ENCODE measurements around the gene TTC17. TPM values are rescaled to one million over a fixed set of nuclear protein-coding genes. Genes with fewer than 3 reads are reported as not detected.

Gene TTC17
- total and polyA plus RNA-seq, 9 of the 15 experiments (the other 6 are each of a cell fraction or from before 2014, with no cell fraction given): 19.7 to 99.1 (median 53.3) TPM

DNA sequence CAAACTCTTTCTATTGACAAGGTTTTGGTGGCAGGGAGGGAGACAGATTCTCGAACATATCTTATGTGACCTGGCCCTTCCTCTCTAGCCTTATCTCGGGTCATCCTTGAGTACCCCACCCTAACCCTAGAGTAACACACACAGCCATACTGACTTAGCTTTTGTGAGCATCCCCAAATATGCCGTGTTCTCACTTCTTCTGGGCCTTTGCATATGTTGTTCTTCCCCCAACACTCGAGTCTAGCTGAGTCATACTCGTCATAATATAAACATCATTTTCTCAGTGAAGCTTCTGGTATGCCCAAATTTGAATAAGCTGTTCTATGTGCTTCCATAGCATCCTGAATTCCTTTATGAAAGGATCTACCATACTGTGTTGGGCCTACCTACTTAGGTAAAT lies 8.0 kb downstream of the TTC17 start (continued):
- TF ChIP-seq, protein P1, sequence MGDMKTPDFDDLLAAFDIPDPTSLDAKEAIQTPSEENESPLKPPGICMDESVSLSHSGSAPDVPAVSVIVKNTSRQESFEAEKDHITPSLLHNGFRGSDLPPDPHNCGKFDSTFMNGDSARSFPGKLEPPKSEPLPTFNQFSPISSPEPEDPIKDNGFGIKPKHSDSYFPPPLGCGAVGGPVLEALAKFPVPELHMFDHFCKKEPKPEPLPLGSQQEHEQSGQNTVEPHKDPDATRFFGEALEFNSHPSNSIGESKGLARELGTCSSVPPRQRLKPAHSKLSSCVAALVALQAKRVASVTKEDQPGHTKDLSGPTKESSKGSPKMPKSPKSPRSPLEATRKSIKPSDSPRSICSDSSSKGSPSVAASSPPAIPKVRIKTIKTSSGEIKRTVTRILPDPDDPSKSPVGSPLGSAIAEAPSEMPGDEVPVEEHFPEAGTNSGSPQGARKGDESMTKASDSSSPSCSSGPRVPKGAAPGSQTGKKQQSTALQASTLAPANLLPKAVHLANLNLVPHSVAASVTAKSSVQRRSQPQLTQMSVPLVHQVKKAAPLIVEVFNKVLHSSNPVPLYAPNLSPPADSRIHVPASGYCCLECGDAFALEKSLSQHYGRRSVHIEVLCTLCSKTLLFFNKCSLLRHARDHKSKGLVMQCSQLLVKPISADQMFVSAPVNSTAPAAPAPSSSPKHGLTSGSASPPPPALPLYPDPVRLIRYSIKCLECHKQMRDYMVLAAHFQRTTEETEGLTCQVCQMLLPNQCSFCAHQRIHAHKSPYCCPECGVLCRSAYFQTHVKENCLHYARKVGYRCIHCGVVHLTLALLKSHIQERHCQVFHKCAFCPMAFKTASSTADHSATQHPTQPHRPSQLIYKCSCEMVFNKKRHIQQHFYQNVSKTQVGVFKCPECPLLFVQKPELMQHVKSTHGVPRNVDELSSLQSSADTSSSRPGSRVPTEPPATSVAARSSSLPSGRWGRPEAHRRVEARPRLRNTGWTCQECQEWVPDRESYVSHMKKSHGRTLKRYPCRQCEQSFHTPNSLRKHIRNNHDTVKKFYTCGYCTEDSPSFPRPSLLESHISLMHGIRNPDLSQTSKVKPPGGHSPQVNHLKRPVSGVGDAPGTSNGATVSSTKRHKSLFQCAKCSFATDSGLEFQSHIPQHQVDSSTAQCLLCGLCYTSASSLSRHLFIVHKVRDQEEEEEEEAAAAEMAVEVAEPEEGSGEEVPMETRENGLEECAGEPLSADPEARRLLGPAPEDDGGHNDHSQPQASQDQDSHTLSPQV (IDR thresholded peaks at IDR 0.05): 0 out of 2 replicates have a peak, but pooled peaks have one; percentile 22
- peak; percentile 93 for TF ChIP-seq MAFG (tag; conservative IDR thresholded peaks at IDR 0.05)
- TF ChIP-seq ARID1B (IDR thresholded peaks at IDR 0.05): peak; percentile 22; the same call in 1 of the 2 replicates
- no peak for TF ChIP-seq POLR2B (IDR thresholded peaks at IDR 0.05; ENCODE audit: low read depth, partially characterized antibody)
- TF ChIP-seq NFE2 (IDR thresholded peaks at IDR 0.05; ENCODE audit: low read depth): peak; percentile 89
- TF ChIP-seq SAFB2 (IDR thresholded peaks at IDR 0.05; ENCODE audit: borderline replicate concordance, low read depth, low read length, severe bottlenecking): no peak
- peak; percentile 27; the same call in 1 of the 2 replicates for TF ChIP-seq TAL1 (IDR thresholded peaks at IDR 0.05)
- TF ChIP-seq, protein P2, sequence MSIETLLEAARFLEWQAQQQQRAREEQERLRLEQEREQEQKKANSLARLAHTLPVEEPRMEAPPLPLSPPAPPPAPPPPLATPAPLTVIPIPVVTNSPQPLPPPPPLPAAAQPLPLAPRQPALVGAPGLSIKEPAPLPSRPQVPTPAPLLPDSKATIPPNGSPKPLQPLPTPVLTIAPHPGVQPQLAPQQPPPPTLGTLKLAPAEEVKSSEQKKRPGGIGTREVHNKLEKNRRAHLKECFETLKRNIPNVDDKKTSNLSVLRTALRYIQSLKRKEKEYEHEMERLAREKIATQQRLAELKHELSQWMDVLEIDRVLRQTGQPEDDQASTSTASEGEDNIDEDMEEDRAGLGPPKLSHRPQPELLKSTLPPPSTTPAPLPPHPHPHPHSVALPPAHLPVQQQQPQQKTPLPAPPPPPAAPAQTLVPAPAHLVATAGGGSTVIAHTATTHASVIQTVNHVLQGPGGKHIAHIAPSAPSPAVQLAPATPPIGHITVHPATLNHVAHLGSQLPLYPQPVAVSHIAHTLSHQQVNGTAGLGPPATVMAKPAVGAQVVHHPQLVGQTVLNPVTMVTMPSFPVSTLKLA (conservative IDR thresholded peaks at IDR 0.05): 0 out of 4 replicates have a peak, but pooled peaks of 1 of the 2 experiments have one; percentile 25
- peak; percentile 50; the same call in 1 of the 2 replicates for TF ChIP-seq JUND (IDR thresholded peaks at IDR 0.05; ENCODE audit: borderline replicate concordance, low read depth, low read length)
- TF ChIP-seq JUND (tag; IDR thresholded peaks at IDR 0.05; ENCODE audit: borderline replicate concordance, low read depth, low read length): no peak; the same call in 2 of the 3 replicates
- TF ChIP-seq ZBTB17 (CRISPR knock-in tag; IDR thresholded peaks at IDR 0.05): no peak
- TF ChIP-seq NFE2L1 (tag; IDR thresholded peaks at IDR 0.05; ENCODE audit: borderline replicate concordance, low read depth): peak; percentile 28; the same call in 1 of the 2 replicates

Data from K562 (cell line).